Adipocyte (in vitro differentiated cells): ENCODE data around the gene MRPL27.
"Not testable (repeated sequence)": the region's sequence is repeated elsewhere in the genome, so short reads cannot be mapped to it uniquely, and the experiment has no call there.

Source experiments
- DNase-seq: peaks from one replicate; pipeline ENCODE4 v3.0.0-alpha.2; 2015; ENCODE audit warnings: low read depth
- H3K27me3 ChIP-seq: replicated peaks from 2 replicates; pipeline ENCODE4 v1.7.0; 2013; ENCODE audit warnings: mild to moderate bottlenecking, low read length, moderate library complexity; ENCODE audit not compliant: control insufficient read depth, insufficient read depth
- H3K36me3 ChIP-seq: 2 replicates; pipeline ENCODE4 v1.7.0; 2013; ENCODE audit warnings: low read length, mild to moderate bottlenecking, moderate library complexity; ENCODE audit not compliant: control insufficient read depth, insufficient read depth, severe bottlenecking
- H3K4me1 ChIP-seq: 2 replicates; pipeline ENCODE4 v1.7.0; 2013; ENCODE audit warnings: mild to moderate bottlenecking, low read length, moderate library complexity; ENCODE audit not compliant: control insufficient read depth, insufficient read depth
- H3K4me3 ChIP-seq: 2 replicates; pipeline ENCODE4 v1.7.0; 2013; ENCODE audit warnings: mild to moderate bottlenecking, low read length, moderate library complexity
- H3K9ac ChIP-seq: 2 replicates; pipeline ENCODE4 v1.7.0; 2013; ENCODE audit warnings: mild to moderate bottlenecking, low read length, moderate library complexity
- H3K9me3 ChIP-seq: 2 replicates; pipeline ENCODE4 v1.7.0; 2013; ENCODE audit warnings: mild to moderate bottlenecking, low read length, moderate library complexity; ENCODE audit not compliant: control insufficient read depth

Gene MRPL27

DNA sequence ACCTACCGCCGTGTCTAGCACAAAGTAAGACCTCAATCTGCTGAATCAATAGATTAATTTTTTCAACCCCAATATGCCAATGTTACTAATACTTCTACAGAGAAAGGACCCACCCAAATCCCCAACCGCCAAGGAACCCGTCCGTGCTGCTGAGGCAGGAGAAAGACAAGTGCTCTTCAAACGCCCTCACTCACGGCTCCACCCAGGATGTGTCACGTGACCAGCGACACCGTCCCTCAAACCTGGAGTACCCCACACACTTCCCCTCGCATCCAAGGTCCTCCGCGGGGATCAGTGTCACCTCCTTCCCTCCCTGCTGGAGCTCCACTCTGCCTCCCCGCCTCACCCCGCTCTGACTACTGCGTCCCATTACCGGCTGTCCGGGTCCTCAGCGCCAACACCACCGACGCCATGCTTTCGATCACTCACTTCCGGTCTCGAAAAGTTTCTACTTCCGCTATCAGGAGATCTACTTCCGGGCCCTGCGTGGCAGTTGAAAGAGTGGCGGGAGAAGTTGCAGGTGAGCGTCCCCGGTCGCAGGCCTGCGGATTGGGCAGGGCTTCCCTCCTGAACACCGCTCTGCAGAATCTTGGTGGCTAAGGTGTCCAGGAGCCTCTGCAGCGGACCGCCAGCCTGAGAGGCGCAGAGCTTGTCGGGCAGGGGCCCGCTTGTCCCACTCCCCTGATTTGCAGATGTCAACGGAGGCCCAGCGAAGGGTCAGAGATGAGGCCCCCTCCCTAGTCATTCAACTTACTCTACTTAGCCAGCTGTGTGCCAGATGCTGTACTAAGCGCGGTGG, at the start of gene MRPL27, which contains the start of gene EME1:
Gene MRPL27, minus strand, starts transcription at position 427 of the 799 bp plus-strand sequence. Its CDS starts 14 bp downstream, at position 413.
Gene EME1, plus strand, starts transcription at position 472 of the 799 bp plus-strand sequence. CDS start 1,980 bp downstream, outside the sequence.
- peaks cover 12% of the 10 kb centered on the region for H3K4me1 ChIP-seq
- no peaks in the 10 kb centered on the region for H3K27me3 ChIP-seq
- no peaks in the 10 kb centered on the region for H3K9me3 ChIP-seq
- H3K36me3 ChIP-seq, result peaks cover 26% of the 10 kb centered on the region
- peak within 1 kb of the TSS; percentile 93 for H3K4me3 ChIP-seq
- peak within 1 kb of the TSS; percentile 91 for H3K9ac ChIP-seq
- peak; percentile 93 for DNase-seq

- H3K4me1 ChIP-seq, result peaks cover 63% of the 10 kb centered on the region
- no peaks in the 10 kb centered on the region for H3K27me3 ChIP-seq
- peaks cover under 1% of the 10 kb centered on the region for H3K36me3 ChIP-seq
- H3K4me3 ChIP-seq, result no peak overlapping the region
- DNase-seq, result no peak
- H3K9ac ChIP-seq, result no peak overlapping the region
- no peaks in the 10 kb centered on the region for H3K9me3 ChIP-seq
These were observed 49.8 kb upstream of the MRPL27 start for GRCh38 chr17:50422738-50423137.

DNA sequence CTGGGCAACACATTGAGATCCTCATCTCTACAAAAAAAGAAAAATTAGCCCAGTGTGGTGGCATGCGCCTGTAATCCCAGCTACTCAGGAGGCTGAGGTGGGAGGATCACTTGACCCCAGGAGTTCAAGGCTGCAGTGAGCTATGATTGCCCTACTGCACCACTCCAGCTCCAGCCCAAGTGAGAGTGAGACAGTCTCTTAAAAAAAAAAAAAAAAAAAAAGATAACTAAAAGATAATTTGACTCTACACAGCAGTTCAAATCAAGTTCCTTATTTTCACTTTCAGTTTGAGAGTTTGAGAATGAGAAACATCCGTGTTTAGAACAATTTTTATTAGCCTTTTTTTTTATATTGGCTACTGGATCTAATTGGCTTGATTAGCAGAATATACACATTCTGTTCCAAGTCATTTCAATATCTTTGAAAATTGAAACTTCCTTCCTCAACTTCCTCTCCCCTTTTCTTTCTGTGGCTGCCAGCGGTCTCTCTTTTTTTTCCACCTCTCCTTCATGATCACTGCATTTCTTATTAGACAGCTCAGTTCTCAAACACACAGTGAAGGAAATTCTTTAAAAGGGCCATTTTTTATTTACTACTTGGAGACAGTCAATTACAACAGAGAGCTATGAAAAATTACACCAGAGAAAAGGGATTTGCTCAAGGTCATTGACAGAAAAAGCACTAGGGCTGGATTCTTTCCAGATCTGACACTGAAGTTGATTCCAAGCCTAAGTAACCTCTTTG, 48.5 kb upstream of the MRPL27 start:
- Histone ChIP-seq H3K27me3 (no peaks in the 10 kb centered on the region), H3K9ac (peak overlapping the region; percentile 57), H3K36me3 (no peaks in the 10 kb centered on the region), H3K9me3 (no peaks in the 10 kb centered on the region), H3K4me3 (peak overlapping the region; percentile 80), H3K4me1 (peaks cover 52% of the 10 kb centered on the region)
- DNase-seq, result peak; percentile 27

GRCh38 chr17:50420419-50421112, 47.6 kb upstream of the MRPL27 start:
- H3K4me1 ChIP-seq, result peaks cover 50% of the 10 kb centered on the region
- no peaks in the 10 kb centered on the region for H3K9me3 ChIP-seq
- DNase-seq, result peak; percentile 36
- H3K4me3 ChIP-seq, result peak overlapping the region; percentile 80
- H3K36me3 ChIP-seq, result no peaks in the 10 kb centered on the region
- H3K9ac ChIP-seq, result peak overlapping the region; percentile 7
- H3K27me3 ChIP-seq, result no peaks in the 10 kb centered on the region

GRCh38 chr17:50419577-50419976, 46.6 kb upstream of the MRPL27 start:
- not testable (repeated sequence) for H3K9ac ChIP-seq, H3K27me3 ChIP-seq, DNase-seq, H3K9me3 ChIP-seq, H3K4me3 ChIP-seq, H3K36me3 ChIP-seq
- H3K4me1 ChIP-seq, result peaks cover 40% of the 10 kb centered on the region

DNA sequence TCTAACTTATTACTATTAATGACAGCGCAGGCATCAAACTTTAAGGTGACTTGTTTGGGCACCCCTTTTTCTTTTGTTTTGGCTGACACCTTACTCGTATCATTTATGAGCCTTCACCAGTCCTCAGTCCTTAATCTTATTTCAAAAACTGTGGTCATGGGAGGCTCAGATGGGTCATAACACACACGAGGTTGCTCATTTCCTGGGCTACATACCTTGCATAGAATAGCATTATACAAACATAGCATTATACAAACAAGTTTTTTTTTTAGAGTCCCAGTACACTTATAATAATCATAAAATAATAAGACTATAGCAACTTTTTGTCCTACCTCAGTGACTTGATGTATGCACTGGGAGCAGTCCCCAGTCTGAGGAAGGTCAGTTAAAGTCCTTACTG, 41.8 kb upstream of the MRPL27 start:
- Histone ChIP-seq H3K9me3 (no peaks in the 10 kb centered on the region), H3K9ac (no peak overlapping the region), H3K27me3 (no peaks in the 10 kb centered on the region), H3K4me3 (no peak overlapping the region), H3K4me1 (peaks cover under 1% of the 10 kb centered on the region), H3K36me3 (no peaks in the 10 kb centered on the region)
- no peak for DNase-seq

- H3K27me3 ChIP-seq, result no peaks in the 10 kb centered on the region
- H3K9me3 ChIP-seq, result no peaks in the 10 kb centered on the region
- DNase-seq, result no peak
- H3K36me3 ChIP-seq, result no peaks in the 10 kb centered on the region
- no peaks in the 10 kb centered on the region for H3K4me1 ChIP-seq
- H3K9ac ChIP-seq, result no peak overlapping the region
- no peak overlapping the region for H3K4me3 ChIP-seq
These were observed 39.3 kb upstream of the MRPL27 start for GRCh38 chr17:50412188-50412732.

DNA sequence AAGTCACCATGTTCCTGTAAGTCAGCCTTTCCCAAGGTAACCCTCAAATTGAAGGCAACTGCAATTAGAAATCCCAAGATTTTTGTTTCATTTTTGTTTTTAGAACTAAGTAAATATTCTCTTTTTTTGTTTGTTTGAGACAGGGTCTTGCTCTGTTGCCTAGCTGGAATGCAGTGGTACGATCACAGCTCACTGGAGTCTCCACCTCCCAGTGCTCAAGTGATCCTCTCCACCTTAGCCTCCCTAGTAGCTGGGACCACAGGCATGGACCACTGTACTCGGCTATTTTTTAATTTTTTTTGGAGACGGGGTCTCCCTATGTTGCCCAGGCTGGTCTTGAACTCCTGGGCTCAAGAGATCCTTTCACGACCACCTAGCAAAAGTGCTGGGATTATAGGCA, 34.9 kb upstream of the MRPL27 start:
- H3K36me3 ChIP-seq, result no peaks in the 10 kb centered on the region
- no peak overlapping the region for H3K9ac ChIP-seq
- no peaks in the 10 kb centered on the region for H3K9me3 ChIP-seq
- DNase-seq, result no peak
- H3K4me1 ChIP-seq, result peaks cover 2% of the 10 kb centered on the region
- no peak overlapping the region for H3K4me3 ChIP-seq
- peaks cover 18% of the 10 kb centered on the region for H3K27me3 ChIP-seq

- no peak overlapping the region for H3K9ac ChIP-seq
- H3K36me3 ChIP-seq, result no peaks in the 10 kb centered on the region
- peaks cover 2% of the 10 kb centered on the region for H3K4me1 ChIP-seq
- H3K27me3 ChIP-seq, result peaks cover 18% of the 10 kb centered on the region
- DNase-seq, result no peak
- no peak overlapping the region for H3K4me3 ChIP-seq
- H3K9me3 ChIP-seq, result no peaks in the 10 kb centered on the region
These were observed 33.6 kb upstream of the MRPL27 start for GRCh38 chr17:50406578-50406977.

GRCh38 chr17:50405351-50405750, 32.4 kb upstream of the MRPL27 start:
- H3K9ac ChIP-seq, H3K4me3 ChIP-seq, H3K36me3 ChIP-seq, H3K4me1 ChIP-seq, H3K9me3 ChIP-seq, DNase-seq: not testable (repeated sequence)
- peaks cover 18% of the 10 kb centered on the region for H3K27me3 ChIP-seq

DNA sequence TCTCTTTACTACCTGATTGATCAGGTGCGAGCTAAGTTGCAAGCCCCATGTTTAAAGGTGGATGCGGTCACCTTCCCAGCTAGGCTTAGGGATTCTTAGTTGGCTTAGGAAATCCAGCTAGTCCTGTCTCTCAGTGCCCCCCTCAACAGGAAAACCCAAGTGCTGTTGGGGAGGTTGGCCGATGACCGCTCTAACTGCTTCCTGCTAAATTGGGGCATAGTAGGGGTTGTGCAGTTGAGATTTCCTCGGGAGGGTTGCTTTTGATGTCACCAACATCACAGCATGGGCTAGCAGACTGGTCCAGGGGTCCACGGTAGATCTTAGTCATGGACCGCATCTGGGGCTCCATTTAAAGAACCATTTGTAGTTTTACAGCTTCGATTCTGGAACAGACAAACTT, 26.6 kb upstream of the MRPL27 start:
- H3K4me1 ChIP-seq, result peaks cover 22% of the 10 kb centered on the region
- not testable (repeated sequence) for H3K36me3 ChIP-seq, H3K4me3 ChIP-seq, H3K27me3 ChIP-seq, H3K9ac ChIP-seq, H3K9me3 ChIP-seq, DNase-seq
